Kidney epithelial cell (primary cell): ENCODE measurements around the gene XRCC3. TPM values are rescaled to one million over a fixed set of nuclear protein-coding genes. Genes with fewer than 3 reads are reported as not detected.

Experiments
- DNase-seq: peaks from one replicate; pipeline ENCODE4 v3.0.0-alpha.2; 2010; ENCODE audit warnings: low read depth
- H3K27me3 ChIP-seq: 2 replicates; pipeline ENCODE4 v1.6.0; 2011; ENCODE audit warnings: low read length; ENCODE audit not compliant: control insufficient read depth, insufficient read depth
- H3K36me3 ChIP-seq: 2 replicates; pipeline ENCODE4 v1.5.1; 2011; ENCODE audit warnings: low read length; ENCODE audit not compliant: control insufficient read depth, insufficient read depth
- H3K4me3 ChIP-seq: 2 replicates; pipeline ENCODE4 v1.5.1; 2011; ENCODE audit warnings: low read depth, mild to moderate bottlenecking, control low read depth, low read length
- total RNA-seq: library from RNA; depleted of rRNA; stranded (reverse); fragments of >200 nt; gene quantifications from 2 replicates; pipeline ENCODE4 v1.2.3, GENCODE V29; 2015
- TF ChIP-seq, protein P1 (sequence below): IDR thresholded peaks from 2 replicates; pipeline ENCODE4 v1.5.1; 2011; ENCODE audit warnings: mild to moderate bottlenecking, moderate library complexity, low read length, control low read depth, inconsistent platforms; ENCODE audit not compliant: insufficient read depth, poor library complexity, severe bottlenecking

The XRCC3 gene
- total RNA-seq, 1 donor from 2014 or later: 10.4 TPM

DNA sequence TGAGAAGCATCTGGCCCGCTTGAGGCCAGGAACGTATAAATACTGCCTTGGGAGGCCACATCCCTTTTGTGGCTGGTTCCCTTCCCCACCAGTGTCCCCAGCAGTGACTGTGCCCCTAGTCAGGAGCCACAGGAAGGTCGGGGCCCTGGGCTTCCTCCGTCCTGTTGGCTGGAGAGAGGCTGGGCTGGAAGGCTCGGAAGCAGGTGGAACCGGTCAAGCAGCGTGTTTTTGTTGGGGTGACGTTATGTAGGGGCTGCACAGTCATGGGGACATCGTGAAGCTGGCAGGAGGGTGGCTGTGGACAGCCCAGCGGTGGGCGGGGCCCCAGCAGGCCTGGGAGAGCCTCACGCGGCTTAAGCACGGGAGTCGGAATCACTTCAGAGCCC lies 10.1 kb downstream of the XRCC3 start:
- H3K27me3 ChIP-seq: no peaks in the 10 kb centered on the region
- H3K4me3 ChIP-seq: no peak overlapping the region
- no peak for DNase-seq
- TF ChIP-seq, protein P1, sequence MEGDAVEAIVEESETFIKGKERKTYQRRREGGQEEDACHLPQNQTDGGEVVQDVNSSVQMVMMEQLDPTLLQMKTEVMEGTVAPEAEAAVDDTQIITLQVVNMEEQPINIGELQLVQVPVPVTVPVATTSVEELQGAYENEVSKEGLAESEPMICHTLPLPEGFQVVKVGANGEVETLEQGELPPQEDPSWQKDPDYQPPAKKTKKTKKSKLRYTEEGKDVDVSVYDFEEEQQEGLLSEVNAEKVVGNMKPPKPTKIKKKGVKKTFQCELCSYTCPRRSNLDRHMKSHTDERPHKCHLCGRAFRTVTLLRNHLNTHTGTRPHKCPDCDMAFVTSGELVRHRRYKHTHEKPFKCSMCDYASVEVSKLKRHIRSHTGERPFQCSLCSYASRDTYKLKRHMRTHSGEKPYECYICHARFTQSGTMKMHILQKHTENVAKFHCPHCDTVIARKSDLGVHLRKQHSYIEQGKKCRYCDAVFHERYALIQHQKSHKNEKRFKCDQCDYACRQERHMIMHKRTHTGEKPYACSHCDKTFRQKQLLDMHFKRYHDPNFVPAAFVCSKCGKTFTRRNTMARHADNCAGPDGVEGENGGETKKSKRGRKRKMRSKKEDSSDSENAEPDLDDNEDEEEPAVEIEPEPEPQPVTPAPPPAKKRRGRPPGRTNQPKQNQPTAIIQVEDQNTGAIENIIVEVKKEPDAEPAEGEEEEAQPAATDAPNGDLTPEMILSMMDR: no peak
- peaks cover 6% of the 10 kb centered on the region for H3K36me3 ChIP-seq

DNA sequence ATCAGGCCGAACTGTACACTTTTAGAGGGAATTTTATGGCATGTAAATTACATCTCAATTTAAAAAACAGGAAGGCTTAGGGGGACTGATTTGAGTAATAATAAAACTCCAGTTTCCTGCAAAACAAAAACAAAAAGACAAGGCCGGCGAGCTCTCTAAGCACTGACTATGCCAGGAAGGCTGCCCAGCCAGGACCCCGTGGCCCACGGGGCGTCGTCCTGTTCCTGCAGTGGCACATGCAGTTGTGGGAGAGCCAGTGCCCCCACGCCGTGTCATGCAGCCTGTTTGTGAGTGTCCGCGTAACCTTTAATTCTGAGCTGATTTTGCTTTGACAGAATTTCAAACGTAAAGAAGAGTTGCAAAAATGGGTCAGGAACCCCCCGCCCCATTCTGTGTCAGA lies 10.5 kb downstream of the XRCC3 start:
- no peak for DNase-seq
- Histone ChIP-seq H3K36me3 (peaks cover 6% of the 10 kb centered on the region), H3K27me3 (no peaks in the 10 kb centered on the region), H3K4me3 (no peak overlapping the region)
- TF ChIP-seq, protein P1: no peak

DNA sequence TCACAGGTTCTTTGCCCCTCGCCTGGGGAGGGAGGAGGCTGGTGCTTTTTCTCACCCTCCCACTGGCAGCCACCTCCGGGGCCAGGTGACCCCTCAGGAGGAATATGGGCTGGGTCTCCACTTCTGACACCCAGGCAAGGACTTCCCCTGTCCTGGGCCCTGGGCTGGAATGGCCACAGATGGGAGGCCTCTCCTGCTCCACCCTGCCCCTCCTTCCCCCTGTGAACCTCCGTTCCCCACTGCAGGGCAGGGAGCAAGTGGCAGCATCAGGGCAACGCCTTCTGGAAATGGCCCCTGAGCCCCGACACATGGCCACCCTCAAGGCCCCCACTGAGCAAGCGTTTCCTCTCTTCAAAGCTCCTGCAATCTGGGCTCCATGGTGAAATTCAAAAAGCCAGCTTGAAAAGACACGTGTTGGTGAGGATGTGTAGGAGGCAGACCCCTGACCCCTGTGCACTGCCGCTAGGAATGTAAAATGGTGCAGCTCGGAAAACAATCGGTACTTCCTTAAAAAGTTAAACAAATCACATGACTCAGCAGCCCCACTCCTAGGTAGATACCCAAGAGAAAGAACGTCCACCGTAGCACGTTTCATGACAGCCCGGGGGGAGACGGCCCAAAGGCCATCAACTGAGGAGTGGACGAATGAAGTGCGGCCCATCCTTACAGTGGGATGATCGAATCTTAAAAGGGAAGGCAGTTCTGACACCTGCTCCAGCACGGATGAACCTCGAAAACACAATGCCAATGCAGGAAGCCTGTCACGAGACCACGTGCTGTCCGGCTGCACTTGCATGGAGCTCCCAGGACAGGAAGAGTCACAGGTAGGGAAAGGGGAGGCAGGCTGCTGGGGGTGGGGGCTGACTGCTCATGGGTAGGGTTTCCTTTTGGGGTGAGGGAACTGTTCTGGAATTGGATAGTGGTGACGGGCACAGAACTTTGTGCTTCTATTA lies 11.5 kb downstream of the XRCC3 start:
- H3K36me3 ChIP-seq: peaks cover 6% of the 10 kb centered on the region
- TF ChIP-seq, protein P1: no peak

DNA sequence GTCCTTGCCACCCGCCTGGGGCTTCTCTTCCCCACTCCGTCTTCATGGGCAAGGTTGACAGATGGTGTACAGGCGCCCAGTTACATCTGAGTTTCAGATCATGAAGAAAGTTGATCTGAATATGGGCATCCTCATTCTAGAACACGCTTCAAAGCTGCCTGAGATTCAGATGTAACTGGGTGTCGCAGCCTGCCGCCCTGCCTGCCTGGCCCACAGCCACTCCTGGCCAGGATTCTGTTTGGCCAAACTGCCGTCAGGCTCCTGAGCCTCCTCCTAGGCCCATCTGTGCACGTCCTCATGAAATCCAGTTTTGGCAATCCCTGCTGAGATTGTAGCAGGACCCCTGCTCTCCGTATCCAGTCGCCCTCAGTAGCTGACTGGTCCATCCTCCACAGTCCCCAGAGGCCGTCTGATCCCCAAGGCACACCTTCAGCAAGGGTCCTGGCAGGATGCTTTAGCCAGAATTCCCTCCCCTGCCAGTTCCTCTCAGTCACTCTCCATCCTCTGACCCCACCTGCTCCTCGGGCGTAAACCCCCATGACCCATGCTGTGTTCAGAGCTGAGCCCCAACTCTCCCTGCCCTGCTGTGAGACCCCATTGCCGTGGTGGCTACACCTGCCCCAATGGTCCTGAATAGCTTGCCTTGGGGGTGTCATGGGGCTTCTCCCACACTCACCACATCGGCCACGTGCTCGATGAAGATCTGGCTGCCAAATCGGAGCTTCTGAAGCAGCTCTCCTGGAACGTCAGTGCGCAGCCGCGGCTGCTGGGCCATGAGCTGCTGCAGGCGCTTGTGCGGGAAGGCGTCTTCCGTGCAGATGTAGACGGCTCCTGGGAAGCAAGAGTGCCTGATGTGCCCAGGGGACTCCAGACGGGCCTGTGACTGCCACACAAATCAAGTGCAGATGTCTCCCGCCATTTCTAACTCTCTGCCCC lies 12.5 kb downstream of the XRCC3 start:
- Histone ChIP-seq H3K4me3 (no peak overlapping the region), H3K27me3 (no peaks in the 10 kb centered on the region), H3K36me3 (peaks cover 6% of the 10 kb centered on the region)
- DNase-seq: no peak
- TF ChIP-seq, protein P1: no peak

More for the DNA sequence above, 11.5 kb downstream of the XRCC3 start:
- Histone ChIP-seq H3K4me3 (no peak overlapping the region), H3K27me3 (no peaks in the 10 kb centered on the region)
- no peak for DNase-seq

DNA sequence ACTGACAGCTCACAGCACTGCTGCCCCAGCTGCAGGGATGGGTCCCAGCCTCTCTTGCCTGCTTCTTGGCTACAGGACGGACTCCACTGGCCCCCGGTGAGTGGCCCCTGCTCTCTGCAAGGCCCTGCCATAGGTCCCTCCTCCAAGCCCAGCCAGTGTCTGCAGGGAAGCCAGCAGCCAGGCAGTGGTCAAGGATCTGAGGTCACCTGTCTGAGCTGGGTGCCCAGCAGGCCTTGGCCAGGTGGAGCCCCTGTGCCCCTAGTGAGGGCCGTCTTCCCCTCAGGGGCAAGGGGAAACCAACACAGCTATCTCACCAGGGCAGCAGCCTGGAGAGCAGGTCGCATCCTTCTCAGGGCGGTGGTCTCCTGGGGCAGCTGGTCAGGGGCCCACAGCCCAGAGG lies 13.2 kb downstream of the XRCC3 start:
- H3K27me3 ChIP-seq: no peaks in the 10 kb centered on the region
- TF ChIP-seq, protein P1: no peak
- no peak for DNase-seq
- H3K4me3 ChIP-seq: no peak overlapping the region
- peaks cover 6% of the 10 kb centered on the region for H3K36me3 ChIP-seq
